Measurements from ENCODE around the gene STEAP3. TPM values are rescaled to one million over a fixed set of nuclear protein-coding genes. Genes with fewer than 3 reads are reported as not detected.

STEAP3 gene
- polyA plus RNA-seq, 2 of the 4 experiments (the other 2 are of a cell fraction) = 23.5 to 30.2 TPM

DNA sequence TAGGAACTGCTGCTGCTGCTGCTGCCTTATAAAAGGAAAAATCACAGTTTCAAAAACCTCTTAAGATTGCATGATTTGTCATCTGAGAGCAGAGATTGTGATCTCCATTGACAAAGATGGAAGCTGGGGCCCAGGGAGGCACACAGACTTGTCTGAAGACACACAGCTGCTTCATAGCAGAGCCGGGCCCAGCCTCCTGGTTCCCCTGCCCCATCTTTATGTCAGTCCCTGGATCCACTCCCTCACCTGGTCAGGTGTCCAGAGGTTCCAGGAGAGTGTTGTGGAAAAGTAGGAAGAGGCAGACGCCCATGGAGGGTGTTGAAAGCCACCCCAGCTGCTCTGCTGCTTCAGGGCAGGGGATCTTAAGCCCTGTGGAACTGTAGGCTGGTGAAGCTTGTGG is 20.0 kb downstream of the STEAP3 start:
- no peak for TF ChIP-seq MYC (IDR thresholded peaks at IDR 0.05; ENCODE audit: borderline replicate concordance, low read length)
- no peak for TF ChIP-seq KDM1A (IDR thresholded peaks at IDR 0.05; ENCODE audit: low read depth)
- TF ChIP-seq TP53 (CRISPR knock-in tag; IDR thresholded peaks at IDR 0.05) = no peak
- no peak for TF ChIP-seq RARB (CRISPR knock-in tag; IDR thresholded peaks at IDR 0.05)
- no peak for TF ChIP-seq EHMT2 (IDR thresholded peaks at IDR 0.05; ENCODE audit: low read depth)
- no peak for TF ChIP-seq ELK1 (IDR thresholded peaks at IDR 0.05; ENCODE audit: low read depth, low read length)
- no peak for TF ChIP-seq FOSL2 (IDR thresholded peaks at IDR 0.05)
- TF ChIP-seq FOSL2 (CRISPR knock-in tag; IDR thresholded peaks at IDR 0.05) = no peak
- TF ChIP-seq PHF8 (IDR thresholded peaks at IDR 0.05; ENCODE audit: borderline replicate concordance, low read depth) = no peak
- TF ChIP-seq JUNB (IDR thresholded peaks at IDR 0.05) = no peak
- TF ChIP-seq, protein P1, sequence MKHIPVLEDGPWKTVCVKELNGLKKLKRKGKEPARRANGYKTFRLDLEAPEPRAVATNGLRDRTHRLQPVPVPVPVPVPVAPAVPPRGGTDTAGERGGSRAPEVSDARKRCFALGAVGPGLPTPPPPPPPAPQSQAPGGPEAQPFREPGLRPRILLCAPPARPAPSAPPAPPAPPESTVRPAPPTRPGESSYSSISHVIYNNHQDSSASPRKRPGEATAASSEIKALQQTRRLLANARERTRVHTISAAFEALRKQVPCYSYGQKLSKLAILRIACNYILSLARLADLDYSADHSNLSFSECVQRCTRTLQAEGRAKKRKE (CRISPR knock-in tag; IDR thresholded peaks at IDR 0.05; ENCODE audit: low read depth) = no peak
- no peak for TF ChIP-seq USF2 (IDR thresholded peaks at IDR 0.05)
- TF ChIP-seq POLR2AphosphoS2 (conservative IDR thresholded peaks at IDR 0.05; ENCODE audit: low read length) = no peak
- no peak for TF ChIP-seq MAZ (IDR thresholded peaks at IDR 0.05; ENCODE audit: borderline replicate concordance, low read depth, low read length)
- no peak for TF ChIP-seq ZNF302 (CRISPR knock-in tag; IDR thresholded peaks at IDR 0.05)
- WGBS (ENCODE audit: missing lambda C conversion rate) = 85% methylated on average over 2 of the region's 2 CpGs
- ChIA-PET CTCF (interaction anchor here (1.0 to 5.7 kb wide), 4 partner anchors 10 to 25 kb away, joined by 3 to 32 read pairs (median 4); no protein-coding TSS in a partner anchor), POLR2A (no interaction called here)
- no peak overlapping the region for H3K4me3 ChIP-seq
- no peak for DNase-seq (ENCODE audit: low read depth in 1 of 2, low spot score in 1 of 2)
- FAIRE-seq = no peak
- H3K9me3 ChIP-seq = 0 out of 3 replicates have a peak, but pooled peaks cover 4% of the 10 kb centered on the region
- no peak overlapping the region for H3K27ac ChIP-seq
- H3K4me1 ChIP-seq = peaks cover 25% of the 10 kb centered on the region
- no peak overlapping the region for H3K4me2 ChIP-seq
- no peak for ATAC-seq

- TF ChIP-seq EP300 (IDR thresholded peaks at IDR 0.05) = no peak
- TF ChIP-seq ZC3H11A (IDR thresholded peaks at IDR 0.05) = no peak
- no peak for TF ChIP-seq RCOR1 (IDR thresholded peaks at IDR 0.05; ENCODE audit: low read depth, low read length)
- TF ChIP-seq RAD21 (conservative IDR thresholded peaks at IDR 0.05 in 1 of 2, IDR thresholded peaks at IDR 0.05 in 1 of 2) = no peak
- no peak for TF ChIP-seq KDM1A (IDR thresholded peaks at IDR 0.05; ENCODE audit: low read depth)
- no peak for TF ChIP-seq HDAC2 (IDR thresholded peaks at IDR 0.05)
- TF ChIP-seq MAFK (IDR thresholded peaks at IDR 0.05; ENCODE audit: partially characterized antibody) = no peak
- TF ChIP-seq ZSCAN20 (CRISPR knock-in tag; IDR thresholded peaks at IDR 0.05) = no peak
- TF ChIP-seq RNF2 (IDR thresholded peaks at IDR 0.05; ENCODE audit: borderline replicate concordance, low read depth) = no peak
- TF ChIP-seq, protein P2, sequence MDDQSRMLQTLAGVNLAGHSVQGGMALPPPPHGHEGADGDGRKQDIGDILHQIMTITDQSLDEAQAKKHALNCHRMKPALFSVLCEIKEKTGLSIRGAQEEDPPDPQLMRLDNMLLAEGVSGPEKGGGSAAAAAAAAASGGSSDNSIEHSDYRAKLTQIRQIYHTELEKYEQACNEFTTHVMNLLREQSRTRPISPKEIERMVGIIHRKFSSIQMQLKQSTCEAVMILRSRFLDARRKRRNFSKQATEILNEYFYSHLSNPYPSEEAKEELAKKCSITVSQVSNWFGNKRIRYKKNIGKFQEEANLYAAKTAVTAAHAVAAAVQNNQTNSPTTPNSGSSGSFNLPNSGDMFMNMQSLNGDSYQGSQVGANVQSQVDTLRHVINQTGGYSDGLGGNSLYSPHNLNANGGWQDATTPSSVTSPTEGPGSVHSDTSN (IDR thresholded peaks at IDR 0.05) = no peak
- TF ChIP-seq CHD2 (IDR thresholded peaks at IDR 0.05; ENCODE audit: low read length, partially characterized antibody) = no peak
- no peak for TF ChIP-seq ZFP36 (IDR thresholded peaks at IDR 0.05; ENCODE audit: borderline replicate concordance, partially characterized antibody)
- no peak for TF ChIP-seq CBX8 (IDR thresholded peaks at IDR 0.05)
- TF ChIP-seq PHF8 (IDR thresholded peaks at IDR 0.05; ENCODE audit: borderline replicate concordance, low read depth) = no peak
- no peak for TF ChIP-seq FOSL2 (IDR thresholded peaks at IDR 0.05)
- TF ChIP-seq FOSL2 (CRISPR knock-in tag; IDR thresholded peaks at IDR 0.05) = no peak
- TF ChIP-seq JUN (IDR thresholded peaks at IDR 0.05) = no peak
- no peak for TF ChIP-seq ZNF302 (CRISPR knock-in tag; IDR thresholded peaks at IDR 0.05)
- no peak for TF ChIP-seq GATA3 (IDR thresholded peaks at IDR 0.05; ENCODE audit: borderline replicate concordance)
- CTCF ChIA-PET = interaction anchor here (0.9 to 5.7 kb wide), 3 partner anchors 11 to 20 kb away, joined by 3 to 32 read pairs (median 4); no protein-coding TSS in a partner anchor
- FAIRE-seq (no peak), ATAC-seq (no peak), DNase-seq (ENCODE audit: low read depth in 1 of 2, low spot score in 1 of 2) (no peak)
- WGBS (ENCODE audit: missing lambda C conversion rate) = 91% methylated on average over 12 of the region's 17 CpGs
- Histone ChIP-seq H3K4me1 (peaks cover 16% of the 10 kb centered on the region), H3K4me2 (no peak overlapping the region), H3K27ac (no peak overlapping the region), H3K4me3 (no peak overlapping the region), H3K9me3 (0 out of 3 replicates have a peak, but pooled peaks cover 4% of the 10 kb centered on the region)
- POLR2A ChIA-PET = no interaction called here
Observed at GRCh38 chr2:119245076-119245840, 21.6 kb downstream of the STEAP3 start.

All from A549 (cell line).